IPS-18a (cell line): ENCODE results near the gene FAM219A.
"Not testable (repeated sequence)": the region's sequence is repeated elsewhere in the genome, so short reads cannot be mapped to it uniquely, and the experiment has no call there.

Experiments used
- H3K27ac ChIP-seq: one replicate; pipeline ENCODE4 v1.5.1; 2013; ENCODE audit warnings: low read length
- H3K27me3 ChIP-seq: one replicate; pipeline ENCODE4 v1.6.1; 2013; ENCODE audit warnings: mild to moderate bottlenecking, low read length; ENCODE audit not compliant: control insufficient read depth, insufficient read depth
- H3K36me3 ChIP-seq: one replicate; pipeline ENCODE4 v1.6.1; 2013; ENCODE audit warnings: low read depth, low read length; ENCODE audit not compliant: control insufficient read depth
- H3K4me1 ChIP-seq: one replicate; pipeline ENCODE4 v1.6.1; 2013; ENCODE audit warnings: low read depth, low read length; ENCODE audit not compliant: control insufficient read depth
- H3K4me3 ChIP-seq: one replicate; pipeline ENCODE4 v1.5.1; 2013; ENCODE audit warnings: low read length
- H3K9ac ChIP-seq: one replicate; pipeline ENCODE4 v1.6.1; 2013; ENCODE audit warnings: mild to moderate bottlenecking, low read length, moderate library complexity
- H3K9me3 ChIP-seq: one replicate; pipeline ENCODE4 v1.6.1; 2013; ENCODE audit warnings: low read depth, low read length; ENCODE audit not compliant: control insufficient read depth

FAM219A gene

DNA sequence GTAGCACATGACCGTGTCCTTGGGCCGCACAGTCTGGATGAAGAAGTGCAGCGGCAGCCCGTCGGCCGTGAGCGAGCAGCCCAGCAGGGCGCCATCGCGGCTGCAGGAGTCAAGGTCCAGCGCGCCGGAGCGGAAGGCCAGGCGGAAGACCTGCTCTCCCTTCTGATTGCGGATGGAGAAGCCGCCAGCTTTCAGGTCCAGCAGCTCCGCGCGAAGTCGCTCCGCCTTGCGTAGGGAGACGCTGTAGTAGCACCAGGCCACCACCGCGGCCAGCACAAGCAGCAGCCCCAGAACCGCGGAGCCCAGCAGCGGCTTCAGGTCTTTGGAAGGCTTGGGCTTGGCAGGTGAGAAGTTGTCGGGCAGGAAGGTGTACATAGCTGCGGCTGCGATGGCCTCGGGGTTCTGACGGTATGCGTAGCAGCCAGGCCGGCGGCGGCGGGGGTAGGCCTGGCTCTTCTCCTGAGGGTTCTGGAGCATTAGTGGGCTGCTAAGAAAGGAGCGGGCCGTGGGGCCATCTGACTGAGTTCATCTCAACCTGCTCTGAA is 85.8 kb downstream of the FAM219A start:
- Histone ChIP-seq H3K4me3 (no peak overlapping the region), H3K9me3 (no peaks in the 10 kb centered on the region), H3K27ac (no peak overlapping the region), H3K27me3 (peaks cover 10% of the 10 kb centered on the region), H3K9ac (no peak overlapping the region), H3K4me1 (peaks cover 14% of the 10 kb centered on the region), H3K36me3 (peaks cover 3% of the 10 kb centered on the region)

DNA sequence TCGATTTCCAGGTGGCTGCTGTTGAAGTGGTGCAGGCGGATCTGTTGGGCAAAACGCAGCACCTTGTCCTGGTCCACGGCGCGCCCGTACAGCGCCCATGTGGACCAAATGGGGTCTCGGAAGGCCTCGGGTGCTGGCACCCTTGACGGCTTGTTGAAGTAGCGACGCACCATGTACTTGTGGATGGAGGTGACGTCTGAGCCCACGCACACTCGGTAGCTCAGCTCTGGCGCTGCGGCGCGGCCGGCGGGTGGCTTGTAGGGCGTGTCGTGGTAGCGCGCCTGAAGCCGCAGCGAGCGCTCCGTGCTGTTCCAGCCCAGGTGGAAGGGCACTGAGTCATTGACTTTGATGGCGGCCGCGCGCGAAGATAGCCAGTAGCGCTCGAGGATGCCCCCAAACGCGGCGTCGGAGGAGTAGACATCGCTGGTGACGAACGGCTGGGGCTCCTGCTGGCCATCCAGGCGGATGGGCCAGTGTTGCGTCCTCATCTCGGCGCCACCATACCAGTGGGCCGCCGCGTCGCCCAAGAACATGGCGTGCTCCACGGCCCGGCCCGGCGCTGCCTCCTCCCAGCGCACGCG is 86.4 kb downstream of the FAM219A start:
- Histone ChIP-seq H3K4me3 (no peak overlapping the region), H3K9me3 (no peaks in the 10 kb centered on the region), H3K4me1 (peaks cover 10% of the 10 kb centered on the region), H3K36me3 (peaks cover 3% of the 10 kb centered on the region), H3K9ac (no peak overlapping the region), H3K27ac (no peak overlapping the region), H3K27me3 (peaks cover 10% of the 10 kb centered on the region)

DNA sequence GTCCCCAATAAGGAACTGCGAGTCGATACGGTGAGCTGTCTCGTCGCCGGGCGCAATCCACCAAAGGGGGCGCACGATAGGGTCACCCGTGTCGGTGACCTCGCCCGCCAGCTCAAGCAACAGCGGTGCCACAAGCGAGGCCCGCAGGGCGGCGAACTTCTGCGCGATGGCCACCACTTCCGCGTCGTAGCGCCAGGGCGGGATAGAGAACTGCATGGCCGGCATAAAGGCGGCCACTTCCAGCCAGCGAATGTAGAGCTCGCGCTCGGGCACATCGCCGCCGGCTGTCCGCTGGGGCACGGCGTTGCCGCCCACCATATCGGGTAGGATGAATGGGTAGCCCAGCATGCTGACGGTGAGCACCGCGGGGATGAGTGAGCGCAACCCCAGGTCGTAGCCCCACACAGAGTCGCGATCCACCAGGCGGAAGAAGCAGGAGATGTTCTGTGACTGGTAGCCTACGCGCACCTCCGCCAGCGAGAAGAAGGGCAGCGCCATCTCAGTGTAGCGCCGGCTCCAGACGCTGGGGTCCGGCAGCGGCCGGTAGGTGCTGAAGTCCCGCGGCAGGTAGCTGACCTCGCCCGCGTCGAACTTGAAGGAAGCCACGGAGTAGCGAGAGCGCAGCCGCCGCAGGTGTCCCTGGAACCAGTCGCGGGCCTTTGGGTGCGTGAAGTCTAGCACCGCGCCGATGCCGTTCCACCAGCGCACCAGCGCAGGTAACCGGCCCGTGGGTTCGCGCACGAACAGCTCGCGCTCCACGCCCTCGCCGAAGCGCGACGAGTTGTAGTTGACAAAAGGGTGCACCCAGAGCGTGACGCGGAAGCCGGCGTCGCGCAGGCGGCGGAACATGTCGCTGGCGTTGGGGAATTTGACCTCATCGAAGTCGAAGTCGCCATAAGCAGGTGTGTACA is 87.1 kb downstream of the FAM219A start:
- peaks cover 10% of the 10 kb centered on the region for H3K4me1 ChIP-seq
- no peak overlapping the region for H3K9ac ChIP-seq
- H3K27me3 ChIP-seq, result peaks cover 10% of the 10 kb centered on the region
- no peak overlapping the region for H3K27ac ChIP-seq
- no peaks in the 10 kb centered on the region for H3K9me3 ChIP-seq
- H3K36me3 ChIP-seq, result peaks cover 3% of the 10 kb centered on the region
- no peak overlapping the region for H3K4me3 ChIP-seq

DNA sequence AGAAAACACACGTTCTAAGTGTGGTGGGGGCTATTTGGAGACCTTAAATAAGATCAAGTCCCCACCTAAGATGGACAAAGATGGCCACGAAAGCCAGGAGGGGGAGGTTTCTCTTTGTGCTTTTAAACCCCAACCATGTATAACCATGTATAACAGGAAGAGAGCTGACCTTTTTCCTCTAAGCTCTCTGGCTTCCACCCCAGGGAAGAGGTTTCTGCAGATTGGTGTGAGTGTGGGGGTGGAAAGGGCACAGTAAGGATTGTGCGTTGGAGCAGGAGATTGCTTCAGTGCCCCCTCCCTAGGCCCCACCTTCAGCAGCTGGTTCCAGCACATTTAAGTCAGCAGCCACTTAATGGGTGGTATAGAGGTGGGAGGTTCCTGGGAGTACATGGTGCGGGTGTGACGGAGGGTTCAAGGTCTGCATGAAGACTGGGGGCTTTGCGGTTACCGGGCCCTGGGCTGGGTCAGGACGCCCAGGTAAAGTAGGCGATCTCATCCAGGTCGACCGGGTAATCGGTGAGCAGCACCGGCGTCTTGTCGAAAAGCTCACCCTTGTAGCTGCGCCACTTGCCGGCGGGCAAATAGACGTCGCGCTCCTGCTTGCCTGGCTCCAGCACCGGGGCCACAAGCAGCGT is 87.9 kb downstream of the FAM219A start:
- no peak overlapping the region for H3K9ac ChIP-seq
- peaks cover 7% of the 10 kb centered on the region for H3K4me1 ChIP-seq
- H3K9me3 ChIP-seq, result no peaks in the 10 kb centered on the region
- H3K4me3 ChIP-seq, result no peak overlapping the region
- peaks cover 3% of the 10 kb centered on the region for H3K36me3 ChIP-seq
- peaks cover 2% of the 10 kb centered on the region for H3K27me3 ChIP-seq
- no peak overlapping the region for H3K27ac ChIP-seq

DNA sequence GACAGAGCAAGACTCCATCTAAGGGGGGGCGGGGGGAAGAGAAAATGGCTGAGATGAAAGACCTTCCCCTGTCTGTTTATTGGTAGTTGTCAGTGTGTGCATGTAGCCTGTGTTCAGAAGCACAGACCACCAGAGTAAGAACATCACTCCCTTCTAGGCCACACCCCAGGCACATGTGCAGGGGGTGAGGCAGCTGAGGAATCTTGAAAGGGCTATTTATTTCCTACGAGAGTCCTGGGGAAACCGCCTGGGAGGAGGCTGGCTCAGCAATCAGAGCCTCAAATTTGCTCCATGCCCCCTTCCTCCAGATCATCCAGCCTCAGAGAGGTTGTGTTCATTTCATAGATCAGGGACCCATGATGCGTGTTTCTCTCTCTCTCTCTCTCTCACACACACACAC is 88.7 kb downstream of the FAM219A start:
- Histone ChIP-seq H3K36me3 (peaks cover 3% of the 10 kb centered on the region), H3K4me1 (peaks cover 2% of the 10 kb centered on the region)

DNA sequence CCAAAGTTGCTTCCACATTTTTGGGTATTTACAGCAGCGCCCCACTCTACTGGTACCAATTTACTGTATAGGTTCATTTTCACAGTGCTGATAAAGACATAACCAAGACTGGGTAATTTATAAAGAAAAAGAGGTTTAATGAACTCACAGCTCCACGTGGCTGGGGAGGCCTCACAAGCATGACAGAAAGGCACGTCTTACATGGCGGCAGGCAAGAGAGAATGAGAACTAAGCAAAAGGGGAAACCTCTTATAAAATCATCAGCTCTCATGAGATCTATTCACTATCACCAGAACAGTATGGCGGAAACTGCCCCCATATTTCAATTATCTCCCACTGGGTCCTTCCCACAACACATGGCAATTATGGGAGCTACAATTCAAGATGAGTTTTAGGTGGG is 89.6 kb downstream of the FAM219A start:
- H3K27me3 ChIP-seq, H3K9ac ChIP-seq, H3K36me3 ChIP-seq, H3K9me3 ChIP-seq, H3K27ac ChIP-seq, H3K4me3 ChIP-seq: not testable (repeated sequence)
- H3K4me1 ChIP-seq, result peaks cover 10% of the 10 kb centered on the region

More for the DNA sequence above, 88.7 kb downstream of the FAM219A start:
- Histone ChIP-seq H3K27ac (no peak overlapping the region), H3K4me3 (no peak overlapping the region), H3K27me3 (no peaks in the 10 kb centered on the region), H3K9me3 (no peaks in the 10 kb centered on the region), H3K9ac (no peak overlapping the region)

DNA sequence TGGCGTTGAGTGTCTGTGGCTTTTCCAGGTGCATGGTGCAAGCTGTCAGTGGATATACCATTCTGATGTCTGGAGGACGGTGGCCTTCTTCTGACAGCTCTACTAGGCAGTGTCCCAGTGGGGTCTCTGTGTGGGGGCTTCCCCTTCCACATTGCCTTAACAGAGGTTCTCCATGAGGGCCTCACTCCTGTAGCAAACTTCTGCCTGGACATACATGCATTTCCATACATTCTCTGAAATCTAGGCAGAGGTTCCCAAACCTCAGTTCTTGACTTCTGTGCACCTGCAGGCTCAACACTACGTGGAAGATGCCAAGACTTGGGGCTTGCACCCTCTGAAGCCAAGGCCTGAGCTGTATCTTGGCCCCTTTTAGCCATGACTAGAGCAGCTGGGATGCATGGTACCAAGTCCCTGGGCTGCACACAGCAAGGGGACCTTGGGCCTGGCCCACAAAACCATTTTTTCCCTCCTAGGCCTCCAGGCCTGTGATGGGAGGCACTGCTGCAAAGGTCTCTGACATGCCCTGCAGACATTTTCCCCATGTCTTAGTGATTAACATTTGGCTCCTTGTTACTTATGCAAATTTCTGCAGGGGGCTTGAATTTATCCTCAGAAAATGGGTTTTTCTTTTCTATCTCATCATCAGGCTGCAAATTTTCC is 90.5 kb downstream of the FAM219A start:
- not testable (repeated sequence) for H3K27me3 ChIP-seq, H3K9ac ChIP-seq, H3K9me3 ChIP-seq, H3K4me3 ChIP-seq, H3K27ac ChIP-seq, H3K36me3 ChIP-seq
- H3K4me1 ChIP-seq, result peaks cover 20% of the 10 kb centered on the region

DNA sequence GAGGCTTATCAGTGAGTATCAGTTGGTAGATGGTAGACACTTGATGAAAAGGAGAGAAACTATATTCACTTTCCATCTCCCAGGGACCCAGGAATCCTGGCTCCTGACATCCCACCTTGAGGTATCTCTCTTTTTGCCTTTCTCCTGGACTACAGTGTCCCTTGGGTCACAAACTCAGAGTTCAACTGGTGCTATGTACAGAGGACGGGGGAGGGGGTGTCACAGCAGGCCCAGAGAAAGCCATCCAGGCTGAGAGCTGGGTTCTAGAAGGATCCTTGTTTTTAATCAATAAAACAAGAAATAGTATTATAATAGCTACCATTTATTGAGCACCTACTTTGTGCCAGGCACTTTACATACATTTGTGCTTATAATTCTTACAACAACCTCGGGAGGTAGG is 92.0 kb downstream of the FAM219A start:
- Histone ChIP-seq H3K4me3 (no peak overlapping the region), H3K36me3 (peaks cover 3% of the 10 kb centered on the region), H3K9ac (no peak overlapping the region), H3K27ac (no peak overlapping the region), H3K9me3 (no peaks in the 10 kb centered on the region), H3K4me1 (peaks cover 22% of the 10 kb centered on the region), H3K27me3 (peaks cover 3% of the 10 kb centered on the region)

DNA sequence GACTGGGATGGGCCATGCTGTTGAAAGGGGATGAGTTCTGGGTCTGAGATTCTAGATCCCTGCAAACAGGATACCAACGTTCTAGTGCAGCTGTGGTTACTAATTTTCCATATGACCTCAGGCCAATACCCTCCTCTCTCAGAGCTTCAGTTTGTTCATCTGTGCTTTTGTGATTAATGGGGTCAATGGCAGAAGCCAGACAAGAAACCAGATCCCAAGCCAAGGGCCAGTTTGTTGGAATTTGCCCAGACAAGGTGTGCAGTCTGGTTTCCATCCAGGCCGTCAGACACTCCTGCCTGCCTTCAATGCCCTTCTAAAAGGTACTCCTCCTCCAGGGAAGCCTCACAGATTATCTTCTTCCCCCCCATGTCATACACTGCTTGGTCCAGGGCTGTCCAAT is 93.1 kb downstream of the FAM219A start:
- Histone ChIP-seq H3K27me3 (peaks cover 3% of the 10 kb centered on the region), H3K9me3 (no peaks in the 10 kb centered on the region), H3K9ac (no peak overlapping the region), H3K4me1 (peaks cover 22% of the 10 kb centered on the region), H3K27ac (no peak overlapping the region), H3K36me3 (no peaks in the 10 kb centered on the region), H3K4me3 (no peak overlapping the region)

DNA sequence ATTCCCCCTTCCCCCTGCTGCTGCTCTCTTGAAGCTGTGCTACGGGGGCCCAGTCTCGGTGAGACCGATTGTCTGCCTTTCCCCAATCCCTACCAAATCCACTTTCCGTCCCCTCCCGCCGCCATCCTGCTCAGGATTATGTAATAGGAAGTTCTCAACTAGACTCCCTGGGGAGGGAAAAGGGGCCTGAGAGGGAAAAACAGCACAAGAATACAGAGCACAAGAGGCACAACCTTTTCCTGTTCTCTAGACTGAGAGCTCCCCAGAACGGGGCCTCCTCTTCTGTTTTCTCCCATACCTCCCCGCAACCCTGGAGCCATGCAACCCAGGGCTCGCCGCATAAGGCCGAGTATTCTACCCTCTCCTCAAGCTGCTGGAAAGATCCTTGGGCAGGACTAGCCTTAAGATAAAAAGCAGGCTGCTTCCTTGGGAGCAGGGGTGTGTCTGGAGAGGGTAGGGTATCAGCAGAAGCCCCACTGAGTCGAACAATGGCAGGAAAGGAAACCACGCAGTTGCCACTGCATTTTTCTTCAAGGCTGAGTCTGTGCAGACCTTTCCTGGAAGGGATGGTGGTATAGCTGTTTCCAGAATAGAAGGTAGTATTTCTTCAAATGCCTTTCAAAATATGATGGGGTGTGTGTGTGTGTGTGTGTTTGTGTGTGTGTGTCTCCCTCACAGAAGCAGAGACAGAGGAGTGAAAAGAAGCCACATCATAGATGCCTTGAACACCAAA is 94.6 kb downstream of the FAM219A start:
- Histone ChIP-seq H3K36me3 (no peaks in the 10 kb centered on the region), H3K9me3 (no peaks in the 10 kb centered on the region), H3K9ac (peak overlapping the region; percentile 20), H3K4me1 (peaks cover 22% of the 10 kb centered on the region), H3K4me3 (peak overlapping the region; percentile 49), H3K27me3 (peaks cover 3% of the 10 kb centered on the region), H3K27ac (no peak overlapping the region)
